SU-DHL-6 (cell line): Measurements from ENCODE around the gene RYR2.

Experiments used
- H2AFZ ChIP-seq: fragments of 200-600 bp; sonication (generic); 2 replicates; pipeline ENCODE4 v1.6.1; 2014; ENCODE audit warnings: low read depth, mild to moderate bottlenecking, moderate library complexity, mixed read lengths, antibody characterized with exemption, low read length; ENCODE audit not compliant: severe bottlenecking
- H3F3A ChIP-seq: fragments of 200-600 bp; shearing (Covaris generic); 2 replicates; pipeline ENCODE4 v1.6.0; 2016; ENCODE audit warnings: antibody characterized with exemption, mild to moderate bottlenecking; ENCODE audit not compliant: insufficient read depth
- H3K27ac ChIP-seq: fragments of 200-600 bp; sonication (generic); 2 replicates; pipeline ENCODE4 v1.5.1; 2016; ENCODE audit warnings: low read depth, mild to moderate bottlenecking, low read length, moderate library complexity, mixed read lengths
- H3K27me3 ChIP-seq: fragments of 200-600 bp; sonication (generic), shearing (Covaris generic); 2 replicates; pipeline ENCODE4 v1.6.0; 2014; ENCODE audit warnings: mild to moderate bottlenecking, low read length
- H3K36me3 ChIP-seq: fragments of 200-600 bp; sonication (generic); 2 replicates; pipeline ENCODE4 v1.6.1; 2014; ENCODE audit warnings: mild to moderate bottlenecking, low read length, mixed read lengths
- H3K4me2 ChIP-seq: fragments of 300-600, 200-600 bp; shearing (Covaris generic), sonication (generic); 2 replicates; pipeline ENCODE4 v1.6.0; 2014; ENCODE audit warnings: low read length, low read depth, mild to moderate bottlenecking; ENCODE audit not compliant: poor library complexity, severe bottlenecking
- H3K4me3 ChIP-seq: fragments of 200-600 bp; sonication (generic); 2 replicates; pipeline ENCODE4 v1.5.1; 2014; ENCODE audit warnings: antibody characterized with exemption, low read length, mild to moderate bottlenecking, mixed read lengths; ENCODE audit not compliant: insufficient read depth, poor library complexity, severe bottlenecking
- H3K79me2 ChIP-seq: fragments of 200-600 bp; sonication (generic); 2 replicates; pipeline ENCODE4 v1.6.1; 2014; ENCODE audit warnings: mild to moderate bottlenecking, low read length, moderate library complexity; ENCODE audit not compliant: insufficient read depth
- H3K9ac ChIP-seq: fragments of 200-600 bp; sonication (generic); 2 replicates; pipeline ENCODE4 v1.7.0; 2014; ENCODE audit warnings: mild to moderate bottlenecking, low read length
- H3K9me2 ChIP-seq: fragments of 200-600 bp; sonication (generic); replicated peaks from 2 replicates; pipeline ENCODE4 v1.6.1; 2014; ENCODE audit warnings: low read length; ENCODE audit not compliant: insufficient read depth
- H3K9me3 ChIP-seq: fragments of 200-600 bp; sonication (generic); 2 replicates; pipeline ENCODE4 v1.6.1; 2014; ENCODE audit warnings: low read length, mixed read lengths; ENCODE audit not compliant: insufficient read depth
- H4K20me1 ChIP-seq: fragments of 200-600 bp; sonication (generic); 2 replicates; pipeline ENCODE4 v1.6.1; 2014; ENCODE audit warnings: low read depth, mild to moderate bottlenecking, antibody characterized with exemption, low read length, moderate library complexity, mixed read lengths
- EZH2phosphoT487 ChIP-seq: fragments of 200-600 bp; sonication (generic), shearing (Covaris generic); conservative IDR thresholded peaks from 2 replicates; pipeline ENCODE4 v1.6.1; 2018; ENCODE audit warnings: mild to moderate bottlenecking, antibody characterized with exemption, low read length, moderate library complexity, mixed read lengths
- TF ChIP-seq, protein P1 (sequence below): fragments of 200-600 bp; sonication (generic); IDR thresholded peaks from one replicate; pipeline ENCODE4 v1.5.1; 2017; ENCODE audit warnings: antibody characterized with exemption, mild to moderate bottlenecking, low read length, moderate library complexity; ENCODE audit not compliant: insufficient read depth, poor library complexity, severe bottlenecking

The RYR2 gene

DNA sequence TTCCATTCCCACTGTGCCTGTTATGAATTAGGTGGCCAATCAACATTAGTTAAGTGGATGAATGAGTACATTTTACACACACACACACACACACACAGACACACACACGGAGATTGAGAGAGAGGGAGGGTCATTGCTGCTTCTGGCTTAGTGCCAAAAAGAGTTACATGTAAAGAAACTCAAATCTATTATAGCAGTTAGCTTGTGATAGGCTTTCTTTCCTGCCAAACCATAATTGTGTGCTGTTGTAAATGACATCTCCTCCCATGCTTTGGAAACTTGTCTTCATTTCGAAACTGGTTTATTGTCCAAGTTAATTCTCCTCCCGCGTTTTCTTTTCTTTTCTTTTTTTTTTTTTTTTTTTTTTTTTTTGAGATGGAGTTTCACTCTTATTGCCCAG, 36.3 kb upstream of the RYR2 start:
- H2AFZ ChIP-seq, result no peak overlapping the region
- H3K79me2 ChIP-seq, result no peaks in the 10 kb centered on the region
- H3F3A ChIP-seq, result no peaks in the 10 kb centered on the region
- TF ChIP-seq, protein P1, sequence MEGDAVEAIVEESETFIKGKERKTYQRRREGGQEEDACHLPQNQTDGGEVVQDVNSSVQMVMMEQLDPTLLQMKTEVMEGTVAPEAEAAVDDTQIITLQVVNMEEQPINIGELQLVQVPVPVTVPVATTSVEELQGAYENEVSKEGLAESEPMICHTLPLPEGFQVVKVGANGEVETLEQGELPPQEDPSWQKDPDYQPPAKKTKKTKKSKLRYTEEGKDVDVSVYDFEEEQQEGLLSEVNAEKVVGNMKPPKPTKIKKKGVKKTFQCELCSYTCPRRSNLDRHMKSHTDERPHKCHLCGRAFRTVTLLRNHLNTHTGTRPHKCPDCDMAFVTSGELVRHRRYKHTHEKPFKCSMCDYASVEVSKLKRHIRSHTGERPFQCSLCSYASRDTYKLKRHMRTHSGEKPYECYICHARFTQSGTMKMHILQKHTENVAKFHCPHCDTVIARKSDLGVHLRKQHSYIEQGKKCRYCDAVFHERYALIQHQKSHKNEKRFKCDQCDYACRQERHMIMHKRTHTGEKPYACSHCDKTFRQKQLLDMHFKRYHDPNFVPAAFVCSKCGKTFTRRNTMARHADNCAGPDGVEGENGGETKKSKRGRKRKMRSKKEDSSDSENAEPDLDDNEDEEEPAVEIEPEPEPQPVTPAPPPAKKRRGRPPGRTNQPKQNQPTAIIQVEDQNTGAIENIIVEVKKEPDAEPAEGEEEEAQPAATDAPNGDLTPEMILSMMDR, result no peak
- TF ChIP-seq EZH2phosphoT487, result no peak
- H3K9ac ChIP-seq, result no peak overlapping the region
- no peaks in the 10 kb centered on the region for H3K9me2 ChIP-seq
- H4K20me1 ChIP-seq, result no peaks in the 10 kb centered on the region
- no peaks in the 10 kb centered on the region for H3K27me3 ChIP-seq
- no peak overlapping the region for H3K27ac ChIP-seq
- no peaks in the 10 kb centered on the region for H3K36me3 ChIP-seq
- no peak overlapping the region for H3K4me2 ChIP-seq
- H3K9me3 ChIP-seq, result no peaks in the 10 kb centered on the region
- H3K4me3 ChIP-seq, result no peak overlapping the region

DNA sequence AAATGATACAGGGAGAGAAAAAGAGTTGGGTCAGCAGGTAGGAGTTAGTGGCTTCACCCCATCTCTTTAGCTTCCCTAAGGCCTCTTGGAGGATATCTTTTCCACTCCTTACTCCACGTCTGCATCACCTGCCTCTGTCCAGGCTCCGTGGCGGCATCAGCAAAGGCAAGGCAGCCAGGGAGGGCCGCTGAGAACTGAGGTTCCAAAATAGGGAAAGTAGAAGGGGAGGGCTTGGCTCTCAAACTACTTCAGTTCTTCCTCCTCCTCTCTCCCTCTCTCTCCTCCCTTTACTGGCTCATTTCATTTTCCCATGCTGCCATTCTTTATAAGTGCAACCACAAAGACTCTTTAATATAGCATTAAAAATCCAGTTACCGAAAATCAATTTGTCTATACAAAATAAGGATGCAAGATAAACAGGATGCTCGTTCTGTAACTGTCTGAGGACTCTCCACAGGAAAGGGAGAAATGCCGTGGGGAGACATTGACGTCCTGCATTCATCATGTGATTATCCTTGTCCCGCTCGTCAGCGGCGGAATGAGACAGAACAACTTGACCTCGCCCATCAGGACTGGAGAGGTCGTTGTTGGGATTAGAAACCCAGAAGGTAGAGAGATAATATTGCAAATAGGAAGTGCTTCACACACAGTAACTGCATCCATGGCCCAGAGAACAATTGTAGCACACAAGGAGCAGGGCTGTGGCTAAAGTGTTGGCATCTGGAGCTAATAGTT, 34.7 kb upstream of the RYR2 start:
- TF ChIP-seq, protein P1, result no peak
- TF ChIP-seq EZH2phosphoT487, result no peak
- Histone ChIP-seq H3F3A (no peaks in the 10 kb centered on the region), H3K79me2 (no peaks in the 10 kb centered on the region), H3K4me2 (no peak overlapping the region), H3K27ac (no peak overlapping the region), H3K27me3 (no peaks in the 10 kb centered on the region), H2AFZ (no peak overlapping the region), H4K20me1 (no peaks in the 10 kb centered on the region), H3K9me2 (no peaks in the 10 kb centered on the region), H3K9ac (no peak overlapping the region), H3K9me3 (no peaks in the 10 kb centered on the region), H3K36me3 (no peaks in the 10 kb centered on the region), H3K4me3 (no peak overlapping the region)

DNA sequence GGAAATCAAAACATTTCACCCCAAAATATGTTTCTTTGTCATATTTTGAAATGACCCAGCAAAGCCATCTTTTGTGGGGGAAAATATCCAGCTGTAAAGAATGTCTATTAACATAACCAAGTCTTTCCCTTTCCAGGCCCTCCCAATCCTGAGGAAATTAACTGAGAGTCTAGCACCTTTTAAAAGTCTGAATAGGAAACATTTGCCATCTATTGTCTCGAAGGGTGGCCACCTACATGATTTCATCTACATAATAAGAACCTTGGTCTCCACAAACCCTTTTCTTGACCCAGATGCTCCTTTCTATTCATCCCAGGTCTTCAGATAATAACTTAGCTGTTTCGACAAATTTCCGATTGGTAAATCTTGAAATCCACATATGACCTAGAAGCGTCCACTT, 32.4 kb upstream of the RYR2 start:
- no peaks in the 10 kb centered on the region for H3K9me3 ChIP-seq
- H3K36me3 ChIP-seq, result no peaks in the 10 kb centered on the region
- no peak overlapping the region for H2AFZ ChIP-seq
- H3K4me3 ChIP-seq, result no peak overlapping the region
- no peaks in the 10 kb centered on the region for H4K20me1 ChIP-seq
- no peak overlapping the region for H3K4me2 ChIP-seq
- H3K9me2 ChIP-seq, result no peaks in the 10 kb centered on the region
- no peaks in the 10 kb centered on the region for H3K27me3 ChIP-seq
- H3K9ac ChIP-seq, result no peak overlapping the region
- TF ChIP-seq, protein P1, result no peak
- no peaks in the 10 kb centered on the region for H3F3A ChIP-seq
- no peaks in the 10 kb centered on the region for H3K79me2 ChIP-seq
- H3K27ac ChIP-seq, result no peak overlapping the region
